Placental epithelial cell (primary cell): ENCODE data around the gene DQX1. TPM values are rescaled to one million over a fixed set of nuclear protein-coding genes. Genes with fewer than 3 reads are reported as not detected.

Experiments
- total RNA-seq: library from RNA; depleted of rRNA; stranded (reverse); fragments of >200 nt; gene quantifications from 2 replicates; pipeline ENCODE4 v1.2.3, GENCODE V29; 2012

The DQX1 gene, protein sequence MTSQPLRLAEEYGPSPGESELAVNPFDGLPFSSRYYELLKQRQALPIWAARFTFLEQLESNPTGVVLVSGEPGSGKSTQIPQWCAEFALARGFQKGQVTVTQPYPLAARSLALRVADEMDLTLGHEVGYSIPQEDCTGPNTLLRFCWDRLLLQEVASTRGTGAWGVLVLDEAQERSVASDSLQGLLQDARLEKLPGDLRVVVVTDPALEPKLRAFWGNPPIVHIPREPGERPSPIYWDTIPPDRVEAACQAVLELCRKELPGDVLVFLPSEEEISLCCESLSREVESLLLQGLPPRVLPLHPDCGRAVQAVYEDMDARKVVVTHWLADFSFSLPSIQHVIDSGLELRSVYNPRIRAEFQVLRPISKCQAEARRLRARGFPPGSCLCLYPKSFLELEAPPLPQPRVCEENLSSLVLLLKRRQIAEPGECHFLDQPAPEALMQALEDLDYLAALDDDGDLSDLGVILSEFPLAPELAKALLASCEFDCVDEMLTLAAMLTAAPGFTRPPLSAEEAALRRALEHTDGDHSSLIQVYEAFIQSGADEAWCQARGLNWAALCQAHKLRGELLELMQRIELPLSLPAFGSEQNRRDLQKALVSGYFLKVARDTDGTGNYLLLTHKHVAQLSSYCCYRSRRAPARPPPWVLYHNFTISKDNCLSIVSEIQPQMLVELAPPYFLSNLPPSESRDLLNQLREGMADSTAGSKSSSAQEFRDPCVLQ
- 0.33 and 0.39 TPM in 2 replicates for total RNA-seq

GRCh38 chr2:74525717-74526648 is at the start of gene DQX1:
DQX1 (minus strand) TSS chr2:74526231; CDS start chr2:74525729, 502 bp downstream.

DNA sequence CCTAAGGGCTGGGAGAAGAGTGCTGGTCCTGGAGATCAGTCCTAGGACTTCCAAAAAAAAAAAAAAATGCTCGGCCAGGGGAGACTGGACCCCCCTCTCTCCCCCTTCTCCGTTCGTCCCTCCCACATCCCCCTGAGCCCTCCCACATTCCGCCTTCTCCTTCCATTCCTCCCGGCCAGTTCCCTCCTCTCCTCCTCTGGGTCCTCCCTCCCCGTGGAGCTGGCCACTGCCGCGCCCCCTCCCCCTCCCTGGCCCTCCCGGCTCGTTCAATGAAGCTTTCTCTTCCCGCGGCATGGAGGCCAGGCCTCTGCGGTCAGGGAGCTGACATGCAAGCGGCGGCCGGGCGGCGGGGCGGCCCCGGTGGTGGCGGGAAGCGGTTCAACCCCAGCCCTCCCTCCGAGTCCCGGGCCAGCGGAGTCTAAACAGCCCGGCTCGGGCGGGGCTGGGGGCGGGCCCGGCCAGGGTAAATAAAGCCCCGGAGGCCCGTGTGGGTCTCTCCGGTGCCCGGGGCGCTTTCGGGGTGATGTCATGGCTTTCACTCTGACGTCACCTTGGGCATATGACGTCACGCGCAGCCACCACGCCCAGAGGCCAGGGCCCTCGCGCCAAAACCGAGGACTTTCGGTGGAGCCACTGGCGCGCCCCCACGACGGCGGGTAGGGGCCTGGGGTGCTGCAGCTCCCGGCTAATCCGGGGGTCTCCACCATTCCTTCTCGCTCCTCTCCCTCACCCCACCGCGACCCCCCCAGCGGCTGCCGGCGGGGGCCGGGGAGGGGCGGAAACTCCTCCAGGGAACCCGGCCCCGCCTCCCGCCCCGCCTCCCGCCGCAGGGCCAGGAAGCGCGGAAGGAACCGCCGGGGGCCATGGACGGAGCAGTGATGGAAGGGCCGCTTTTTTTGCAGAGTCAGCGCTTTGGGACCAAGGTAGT is 28.1 kb upstream of the DQX1 start, which contains the start of the genes DOK1 and LOXL3:
Gene DOK1 (plus strand): TSS at position 829 of the 928 bp plus-strand sequence. CDS start 35 bp downstream, at position 864.
Gene LOXL3 (minus strand): TSS at position 51 of the 928 bp plus-strand sequence. CDS start 1,308 bp downstream, outside the sequence.

DNA sequence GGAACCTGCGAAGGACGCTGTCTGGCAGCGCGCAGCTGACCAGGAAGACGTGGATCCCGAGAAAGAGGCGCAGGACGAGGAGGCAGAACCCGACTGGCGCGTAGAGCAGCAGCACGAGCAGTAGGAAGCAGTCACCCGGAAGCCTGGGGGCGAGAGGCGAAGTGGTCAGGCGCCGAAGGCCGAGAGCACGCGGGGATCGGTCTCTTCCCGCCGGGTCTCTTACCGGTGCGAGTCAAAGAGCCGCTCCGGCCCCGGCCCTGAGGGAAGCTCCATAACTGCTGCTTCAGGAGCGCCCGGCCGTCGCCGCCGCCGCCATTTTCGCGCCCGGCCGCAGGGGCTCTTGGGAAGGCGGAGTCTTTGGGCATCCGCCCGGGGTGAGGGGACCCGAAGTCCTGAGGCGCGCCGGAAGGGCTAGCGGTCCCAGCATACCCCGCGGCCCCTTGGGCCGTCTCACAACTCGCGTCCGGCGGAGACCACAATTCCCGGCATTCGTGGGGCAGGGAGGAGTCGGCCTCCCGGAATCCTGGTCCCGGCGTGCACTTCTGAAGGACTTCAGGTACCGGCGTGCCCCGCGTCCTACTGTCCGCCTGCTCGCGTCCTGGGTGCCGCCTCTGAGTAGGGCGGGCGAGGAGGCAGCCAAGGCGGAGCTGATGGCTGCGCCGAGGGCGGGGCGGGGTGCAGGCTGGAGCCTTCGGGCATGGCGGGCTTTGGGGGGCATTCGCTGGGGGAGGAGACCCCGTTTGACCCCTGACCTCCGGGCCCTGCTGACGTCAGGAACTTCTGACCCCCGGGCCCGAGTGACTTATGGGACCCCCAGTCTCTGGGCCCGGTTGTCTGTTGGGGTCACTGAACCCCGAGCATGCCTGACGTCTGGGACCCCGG is 3.6 kb upstream of the DQX1 start, which contains the start of the genes AUP1 and HTRA2:
Gene AUP1 (minus strand): TSS at position 350 of the 882 bp plus-strand sequence. CDS start 77 bp downstream, at position 273.
Gene HTRA2 (plus strand): TSS at position 577 of the 882 bp plus-strand sequence. CDS start 74 bp downstream, at position 651.

GRCh38 chr2:74514368-74515270 is 11.4 kb downstream of the DQX1 start, which contains the start of gene TLX2:
TLX2 (plus strand) TSS chr2:74514450; CDS start chr2:74514807, 357 bp downstream.

DNA sequence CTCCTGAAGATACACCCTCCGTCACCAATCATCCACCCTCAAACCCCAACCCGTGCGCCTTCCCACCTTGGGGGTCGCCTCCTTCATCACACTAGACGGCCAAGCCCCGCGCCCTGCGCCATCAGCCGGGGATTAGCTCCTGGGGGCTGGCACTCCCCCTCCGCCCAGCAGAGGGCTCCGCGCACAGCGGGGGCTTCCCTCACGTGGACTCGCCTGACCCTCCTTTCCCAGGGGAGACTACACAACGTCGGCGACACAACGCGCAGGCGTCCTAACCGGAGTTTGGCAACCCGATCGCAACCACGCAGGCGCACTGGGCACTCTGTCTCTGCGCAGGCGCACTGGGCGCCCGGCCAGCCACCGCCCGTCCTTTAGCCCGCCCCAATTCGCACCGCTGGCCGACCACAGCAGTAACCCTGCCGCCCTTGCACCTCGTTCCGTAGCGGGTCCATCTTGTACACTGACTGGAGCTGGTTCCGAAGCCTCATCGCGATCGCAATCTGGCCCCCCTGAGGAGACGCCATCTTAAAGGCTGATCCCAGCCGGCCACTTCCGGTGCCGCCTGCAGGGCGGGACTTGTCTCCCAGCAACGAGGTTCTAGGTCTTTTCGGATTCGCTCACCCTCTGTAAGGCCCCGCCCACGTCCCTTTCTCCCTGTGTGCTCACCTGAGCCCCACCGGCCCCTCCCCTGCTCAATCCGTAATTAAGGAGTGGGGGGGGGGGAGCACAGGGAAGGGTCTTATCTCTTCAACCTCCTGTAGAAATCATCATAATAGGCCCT is 18.7 kb downstream of the DQX1 start, which contains the start of gene PCGF1:
Gene PCGF1 (minus strand): TSS at position 551 of the 781 bp plus-strand sequence. CDS start 27 bp downstream, at position 524.

GRCh38 chr2:74499267-74499939 is 26.6 kb downstream of the DQX1 start, which contains the start of gene LBX2:
LBX2 (minus strand) TSS chr2:74499603; CDS start chr2:74499537, 66 bp downstream.

GRCh38 chr2:74482801-74483674 is 43.0 kb downstream of the DQX1 start, which contains the start of the genes CCDC142 and TTC31:
CCDC142 (minus strand) TSS chr2:74482998; CDS start chr2:74482837, 161 bp downstream.
TTC31 (plus strand) TSS chr2:74483081; CDS start chr2:74483096, 15 bp downstream.

DNA sequence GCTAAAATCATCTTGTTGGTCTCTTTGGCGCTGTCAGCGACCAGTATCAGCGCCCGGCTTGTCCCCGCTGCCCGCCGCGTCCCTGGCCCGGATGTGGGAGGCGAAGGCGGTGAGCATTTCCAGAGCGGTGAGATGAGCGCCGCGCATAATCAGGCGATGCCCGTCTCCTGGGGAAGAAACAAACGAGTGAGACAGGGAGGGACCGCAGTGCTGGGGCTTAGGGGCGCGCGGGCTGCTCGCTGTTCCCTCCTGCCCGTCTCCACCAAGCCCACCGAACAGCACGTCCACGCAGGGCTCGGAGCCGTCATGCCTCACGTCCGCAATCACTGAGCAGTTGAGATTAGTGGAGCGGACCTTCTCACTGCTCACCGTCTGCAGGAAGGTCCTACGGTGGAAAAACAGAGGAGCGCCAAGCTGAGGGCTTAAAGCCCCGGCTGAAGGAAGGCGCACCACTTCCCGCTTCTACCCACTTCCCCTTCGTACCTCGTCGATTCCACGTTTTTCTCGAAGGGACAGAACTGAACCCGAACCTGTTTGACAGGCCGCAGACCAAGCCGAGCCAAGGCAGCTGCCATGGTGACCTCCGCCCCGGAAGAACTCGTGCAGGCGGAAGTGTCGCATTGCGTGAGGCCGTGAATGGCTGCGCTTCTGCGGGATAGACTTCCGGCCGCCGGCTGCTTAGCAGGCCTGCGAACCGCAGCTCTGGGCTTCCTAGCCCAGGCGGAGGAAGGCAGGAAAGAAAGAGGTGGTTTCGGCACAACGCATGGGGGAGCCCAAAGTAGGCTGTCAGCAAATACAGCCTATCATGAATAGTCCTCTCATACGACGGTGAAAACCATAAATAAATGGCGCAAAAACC is 53.7 kb downstream of the DQX1 start, which contains the start of gene MRPL53:
Gene MRPL53 (minus strand): TSS at position 595 of the 859 bp plus-strand sequence. CDS start 20 bp downstream, at position 575.

Other genes starting within 250 kb of the DQX1 start
- gene SLC4A5, start 182.8 kb downstream of the DQX1 start, total RNA-seq: 1.2 and 1.6 TPM in 2 replicates
- 135 and 148 TPM in 2 replicates for gene DCTN1, start 145.9 kb downstream of the DQX1 start, total RNA-seq
- 3.1 and 4.1 TPM in 2 replicates for gene C2orf81, start 104.6 kb downstream of the DQX1 start, total RNA-seq
- 27.9 and 43.5 TPM in 2 replicates for gene WDR54, start 104.5 kb downstream of the DQX1 start, total RNA-seq
- gene RTKN, start 84.3 kb downstream of the DQX1 start, total RNA-seq: 76.2 and 119 TPM in 2 replicates
- 15.7 and 18.1 TPM in 2 replicates for gene INO80B, start 71.1 kb downstream of the DQX1 start, total RNA-seq
- gene WBP1, start 67.8 kb downstream of the DQX1 start, total RNA-seq: 74.5 and 130 TPM in 2 replicates
- 55.7 and 92.6 TPM in 2 replicates for gene MOGS, start 60.8 kb downstream of the DQX1 start, total RNA-seq
- 24.1 and 31.8 TPM in 2 replicates for gene MRPL53, start 53.6 kb downstream of the DQX1 start, total RNA-seq
- 28.7 and 43.6 TPM in 2 replicates for gene CCDC142, start 43.2 kb downstream of the DQX1 start, total RNA-seq
- gene TTC31, start 43.1 kb downstream of the DQX1 start, total RNA-seq: 20.4 and 23.6 TPM in 2 replicates
- 1.8 and 7.9 TPM in 2 replicates for gene LBX2, start 26.6 kb downstream of the DQX1 start, total RNA-seq
- gene PCGF1, start 18.5 kb downstream of the DQX1 start, total RNA-seq: 19.6 and 22.9 TPM in 2 replicates
- gene TLX2, start 11.8 kb downstream of the DQX1 start, total RNA-seq: not detected in 2 replicates
- 71.5 and 128 TPM in 2 replicates for gene AUP1, start 3.5 kb upstream of the DQX1 start, total RNA-seq
- 34.9 and 40.0 TPM in 2 replicates for gene HTRA2, start 3.7 kb upstream of the DQX1 start, total RNA-seq
- gene LOXL3, start 27.7 kb upstream of the DQX1 start, total RNA-seq: 0.39 TPM in 1 of 2 replicates, not detected in the other
- gene DOK1, start 28.5 kb upstream of the DQX1 start, total RNA-seq: 4.9 and 5.5 TPM in 2 replicates
- 0.39 and 0.43 TPM in 2 replicates for gene M1AP, start 122.1 kb upstream of the DQX1 start, total RNA-seq
- gene SEMA4F, start 128.0 kb upstream of the DQX1 start, total RNA-seq: 4.3 and 5.1 TPM in 2 replicates